Fibroblast of skin of right biceps (primary cell): ENCODE measurements around the gene ATXN1.
"Not testable (repeated sequence)": the region's sequence is repeated elsewhere in the genome, so short reads cannot be mapped to it uniquely, and the experiment has no call there.

ENCODE experiments used
- DNase-seq: peaks from one replicate; pipeline ENCODE4 v3.0.0-alpha.2; 2013

Gene ATXN1

GRCh38 chr6:16563628-16564240, 197.5 kb downstream of the ATXN1 start:
- no peak for DNase-seq

- peak; percentile 44 for DNase-seq
Observed at GRCh38 chr6:16562498-16562897, 198.8 kb downstream of the ATXN1 start.

- no peak for DNase-seq
Observed at GRCh38 chr6:16559071-16559470, 202.2 kb downstream of the ATXN1 start.

- DNase-seq: no peak
Observed at GRCh38 chr6:16555550-16555949, 205.7 kb downstream of the ATXN1 start.

- no peak for DNase-seq
Observed at GRCh38 chr6:16553531-16553930, 207.7 kb downstream of the ATXN1 start.

GRCh38 chr6:16551466-16551865, 209.8 kb downstream of the ATXN1 start:
- DNase-seq: no peak

- no peak for DNase-seq
Observed at GRCh38 chr6:16548121-16548520, 213.1 kb downstream of the ATXN1 start.

- DNase-seq: no peak
Observed at GRCh38 chr6:16547587-16547986, 213.7 kb downstream of the ATXN1 start.

GRCh38 chr6:16546861-16547260, 214.4 kb downstream of the ATXN1 start:
- no peak for DNase-seq

- DNase-seq: no peak
Observed at GRCh38 chr6:16545382-16545781, 215.9 kb downstream of the ATXN1 start.

GRCh38 chr6:16544521-16544920, 216.7 kb downstream of the ATXN1 start:
- no peak for DNase-seq

GRCh38 chr6:16544006-16544405, 217.3 kb downstream of the ATXN1 start:
- DNase-seq: no peak

GRCh38 chr6:16543521-16543920, 217.7 kb downstream of the ATXN1 start:
- no peak for DNase-seq

- no peak for DNase-seq
Observed at GRCh38 chr6:16542070-16542469, 219.2 kb downstream of the ATXN1 start.

- no peak for DNase-seq
Observed at GRCh38 chr6:16540804-16541752, 220.2 kb downstream of the ATXN1 start.

- DNase-seq: not testable (repeated sequence)
Observed at GRCh38 chr6:16540383-16540782, 220.9 kb downstream of the ATXN1 start.

GRCh38 chr6:16539086-16539931, 222.0 kb downstream of the ATXN1 start:
- DNase-seq: no peak

GRCh38 chr6:16535564-16535963, 225.7 kb downstream of the ATXN1 start:
- no peak for DNase-seq

- DNase-seq: peak; percentile 38
Observed at GRCh38 chr6:16533721-16534136, 227.5 kb downstream of the ATXN1 start.

GRCh38 chr6:16533210-16533609, 228.1 kb downstream of the ATXN1 start:
- DNase-seq: no peak

- no peak for DNase-seq
Observed at GRCh38 chr6:16527691-16528090, 233.6 kb downstream of the ATXN1 start.

- DNase-seq: peak; percentile 86
Observed at GRCh38 chr6:16524380-16524707, 236.9 kb downstream of the ATXN1 start.

- peak; percentile 97 for DNase-seq
Observed at GRCh38 chr6:16523606-16524379, 237.5 kb downstream of the ATXN1 start.
